Dermis microvascular lymphatic vessel endothelial cell (primary cell): ENCODE results near the gene S100A8. TPM values are rescaled to one million over a fixed set of nuclear protein-coding genes. Genes with fewer than 3 reads are reported as not detected.
A peak's percentile ranks its signal among the peaks of the same experiment; 100 is the strongest.

ENCODE experiments used
- DNase-seq, 2 donors: peaks; one replicate each; pipeline versions ENCODE4 v3.0.0 to v3.0.0-alpha.2; 2010; ENCODE audit warnings: low read depth in 2 of 2
- total RNA-seq: library from RNA; depleted of rRNA; stranded (reverse); fragments of >200 nt; gene quantifications from 2 replicates; pipeline ENCODE4 v1.2.1, GENCODE V29; 2014

S100A8 gene
- total RNA-seq, 1 donor from 2014 or later, result not detected

DNA sequence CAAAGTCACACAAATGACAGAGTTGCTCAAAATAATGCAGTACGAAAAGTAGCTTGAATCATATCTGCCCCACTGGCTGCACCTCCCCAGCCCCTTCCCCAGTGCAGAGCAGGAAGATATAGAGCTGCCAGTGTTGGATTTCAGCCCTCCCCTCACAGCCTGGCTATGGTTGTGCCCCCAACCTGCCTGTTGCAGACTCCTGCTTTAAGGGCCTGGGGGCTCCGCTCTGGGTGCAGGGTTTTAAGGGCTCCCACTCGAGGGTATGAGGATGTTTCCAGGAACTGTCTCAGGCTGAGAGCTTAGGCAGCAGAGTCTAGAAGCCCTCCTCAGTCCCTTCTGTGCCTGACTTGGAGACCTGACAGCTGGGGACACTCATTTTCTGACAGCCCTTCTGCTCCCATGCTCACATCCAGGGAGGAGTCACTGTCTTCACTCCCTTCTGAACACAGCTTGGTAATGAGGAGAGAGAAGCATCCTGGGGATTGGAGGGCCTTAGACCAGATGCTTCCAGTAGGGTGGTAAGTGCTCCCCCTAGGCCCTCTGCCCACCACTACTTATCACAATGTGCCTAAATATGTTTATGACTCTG lies 28.6 kb downstream of the S100A8 start:
- no peak for DNase-seq

DNA sequence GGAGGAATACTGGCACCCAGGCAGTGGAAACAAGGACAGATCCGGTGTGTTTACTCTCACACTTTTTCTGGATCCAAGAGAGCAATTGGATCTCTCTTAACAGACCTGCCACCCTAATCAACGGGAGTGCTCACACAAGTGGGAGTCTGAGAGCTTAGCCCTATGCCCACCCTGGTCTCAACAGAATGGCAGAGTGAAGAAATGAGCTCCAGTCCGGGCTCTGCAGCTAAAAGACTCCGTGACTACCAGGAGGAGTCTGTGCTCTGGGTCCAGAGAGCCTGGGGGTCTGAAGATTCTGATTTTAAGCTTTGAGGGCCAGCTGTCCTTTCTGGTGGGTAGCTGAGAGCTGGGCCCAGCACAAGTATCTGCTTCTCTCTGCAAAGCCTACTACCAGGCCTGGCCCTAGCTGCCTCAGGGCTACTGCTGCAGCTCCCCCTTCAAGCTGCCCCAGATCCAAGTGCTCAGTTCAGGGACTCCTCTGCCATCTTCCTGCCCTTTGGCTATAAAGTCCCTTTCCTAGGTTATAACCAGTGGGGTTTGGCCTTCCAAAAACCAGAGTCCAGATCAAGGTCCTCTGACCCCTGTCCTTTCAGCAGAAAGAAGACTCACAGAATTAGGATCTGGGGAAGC lies 29.3 kb downstream of the S100A8 start:
- no peak for DNase-seq

DNA sequence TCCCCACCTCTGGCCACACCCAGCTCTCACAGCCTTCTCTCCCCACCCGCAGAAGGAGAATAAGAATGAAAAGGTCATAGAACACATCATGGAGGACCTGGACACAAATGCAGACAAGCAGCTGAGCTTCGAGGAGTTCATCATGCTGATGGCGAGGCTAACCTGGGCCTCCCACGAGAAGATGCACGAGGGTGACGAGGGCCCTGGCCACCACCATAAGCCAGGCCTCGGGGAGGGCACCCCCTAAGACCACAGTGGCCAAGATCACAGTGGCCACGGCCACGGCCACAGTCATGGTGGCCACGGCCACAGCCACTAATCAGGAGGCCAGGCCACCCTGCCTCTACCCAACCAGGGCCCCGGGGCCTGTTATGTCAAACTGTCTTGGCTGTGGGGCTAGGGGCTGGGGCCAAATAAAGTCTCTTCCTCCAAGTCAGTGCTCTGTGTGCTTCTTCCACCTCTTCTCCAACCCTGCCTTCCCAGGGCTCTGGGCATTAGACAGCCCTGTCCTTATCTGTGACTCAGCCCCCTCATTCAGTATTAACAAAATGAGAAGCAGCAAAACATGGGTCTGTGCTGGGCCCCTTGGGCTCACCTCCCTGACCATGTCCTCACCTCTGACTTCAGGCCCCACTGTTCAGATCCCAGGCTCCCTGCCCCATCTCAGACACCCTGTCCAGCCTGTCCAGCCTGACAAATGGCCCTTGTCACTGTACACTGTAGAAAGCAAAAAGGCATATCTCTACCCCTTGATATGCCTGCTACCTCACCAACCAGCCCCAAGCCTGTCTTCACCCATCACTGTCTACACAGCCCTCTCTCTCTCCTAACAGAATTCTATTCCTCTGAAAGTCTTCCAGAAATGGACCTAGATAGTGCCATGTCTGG lies 30.0 kb downstream of the S100A8 start:
- DNase-seq, result no peak

DNA sequence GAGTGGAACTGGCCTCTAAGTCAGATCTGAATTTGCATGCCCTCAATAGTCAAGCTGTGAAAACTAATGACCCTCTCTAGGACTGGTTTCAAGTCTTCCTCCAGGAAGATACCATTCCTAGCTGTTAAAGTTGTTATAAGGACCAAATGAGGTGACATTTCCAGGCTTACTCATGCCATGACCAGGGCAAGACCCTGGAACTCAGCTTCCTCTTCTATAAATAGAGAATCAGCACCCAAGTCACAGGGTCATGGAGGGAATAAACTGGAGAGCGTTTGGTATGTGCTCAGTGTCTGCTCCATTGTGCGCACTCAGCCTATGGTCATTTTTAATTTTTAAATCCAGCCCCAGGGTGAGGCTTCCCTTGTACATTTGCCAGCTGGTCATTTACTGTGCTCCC lies 30.7 kb downstream of the S100A8 start:
- DNase-seq, result no peak

DNA sequence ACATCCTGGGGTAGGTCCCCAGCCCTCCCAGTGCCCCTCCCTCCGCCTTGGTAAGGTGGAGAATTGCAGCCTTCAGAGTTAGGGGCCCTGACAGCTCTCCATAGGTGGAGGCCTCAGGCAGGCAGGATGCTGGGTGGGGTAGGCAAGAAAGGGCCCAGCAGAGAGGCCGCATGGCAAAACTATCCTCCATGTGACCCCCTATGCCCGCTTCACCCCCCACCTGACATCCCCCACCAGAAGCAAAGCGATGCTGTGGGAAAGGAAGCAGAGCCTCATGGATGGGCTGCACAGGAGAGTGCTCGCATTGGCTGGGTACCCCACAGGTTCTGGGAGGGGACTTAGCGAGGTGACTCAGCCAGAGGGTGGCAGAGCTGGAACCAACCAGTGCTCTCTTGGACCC lies 31.6 kb downstream of the S100A8 start:
- no peak for DNase-seq

DNA sequence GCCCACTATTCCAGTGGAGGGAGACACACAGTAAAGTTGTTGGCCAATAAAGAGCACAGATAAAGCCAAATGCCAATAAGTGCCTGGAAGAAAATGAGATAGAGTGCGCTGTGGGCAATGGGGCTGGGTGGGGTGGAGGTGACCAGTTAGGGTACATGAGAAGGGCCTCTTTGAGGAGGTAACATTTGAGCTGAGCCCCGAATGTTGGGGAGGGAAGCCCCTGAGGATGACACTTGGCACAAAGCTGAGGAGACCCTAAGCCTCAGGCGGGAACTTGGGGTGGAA lies 32.2 kb downstream of the S100A8 start:
- DNase-seq, result no peak

DNA sequence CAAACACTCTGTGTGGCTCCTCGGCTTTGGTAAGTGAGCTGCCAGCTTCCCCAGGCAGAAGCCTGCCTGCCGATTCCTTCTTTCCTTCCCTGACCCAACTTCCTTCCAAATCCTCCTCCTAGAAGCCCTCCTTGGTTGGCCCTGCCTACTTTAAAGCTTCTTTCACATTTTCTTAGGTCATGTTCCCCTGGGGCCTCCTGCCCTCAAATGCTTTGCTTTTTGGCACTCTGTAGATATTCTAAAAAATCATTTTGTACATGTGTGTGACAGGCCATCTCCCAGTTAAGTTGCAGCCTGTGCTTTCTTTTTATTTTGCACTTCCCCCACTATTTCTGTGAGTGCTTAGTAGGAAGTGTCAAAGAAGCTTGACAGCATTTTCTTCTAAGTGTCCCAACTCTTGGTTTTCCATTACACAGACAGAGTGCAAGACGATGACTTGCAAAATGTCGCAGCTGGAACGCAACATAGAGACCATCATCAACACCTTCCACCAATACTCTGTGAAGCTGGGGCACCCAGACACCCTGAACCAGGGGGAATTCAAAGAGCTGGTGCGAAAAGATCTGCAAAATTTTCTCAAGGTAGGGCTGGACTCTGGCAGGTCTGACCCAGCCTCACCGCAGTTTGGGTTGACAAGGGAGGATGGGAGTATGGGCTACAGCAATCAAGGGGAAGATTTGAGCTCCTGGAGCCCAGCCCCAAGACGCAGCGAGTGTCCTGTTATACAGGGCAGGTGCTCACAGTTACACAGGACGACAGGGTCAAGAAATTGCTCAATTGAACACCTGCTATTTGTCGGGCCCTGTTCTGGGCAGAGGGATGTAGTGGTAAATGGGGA lies 32.8 kb downstream of the S100A8 start, which contains the start of gene S100A9:
TSS of gene S100A9 (plus strand) at position 2 of the 838 bp plus-strand sequence. CDS start at position 432, 430 bp downstream.
- DNase-seq, result no peak

DNA sequence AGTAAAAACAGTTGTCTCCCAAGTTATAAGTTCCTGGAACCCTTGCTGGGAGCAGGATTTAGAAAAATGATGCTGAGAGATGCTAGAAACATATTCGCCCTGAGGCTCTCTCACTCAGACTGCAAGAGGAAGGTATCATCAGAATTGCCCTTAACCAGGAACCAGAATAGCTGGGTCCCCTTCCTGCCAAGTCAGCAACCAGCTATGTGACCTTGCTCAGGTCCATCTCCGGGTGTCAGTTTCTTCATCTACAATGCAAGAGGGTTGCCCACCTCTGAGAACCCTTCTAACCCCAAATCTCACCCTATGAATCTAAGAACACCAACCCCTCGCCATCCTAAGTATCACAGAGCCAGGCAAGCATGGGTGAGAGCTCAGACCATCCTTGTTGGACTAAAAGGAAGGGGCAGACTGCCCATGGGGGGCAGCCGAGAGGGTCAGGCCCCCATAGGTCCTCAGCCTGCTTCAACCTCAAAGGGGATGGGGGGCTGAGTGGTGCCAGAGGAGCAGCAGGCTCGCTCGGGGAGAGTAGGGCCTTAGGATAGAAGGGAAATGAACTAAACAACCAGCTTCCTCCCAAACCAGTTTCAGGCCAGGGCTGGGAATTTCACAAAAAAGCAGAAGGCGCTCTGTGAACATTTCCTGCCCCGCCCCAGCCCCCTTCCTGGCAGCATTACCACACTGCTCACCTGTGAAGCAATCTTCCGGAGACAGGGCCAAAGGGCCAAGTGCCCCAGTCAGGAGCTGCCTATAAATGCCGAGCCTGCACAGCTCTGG lies 33.6 kb downstream of the S100A8 start:
- DNase-seq, result no peak

DNA sequence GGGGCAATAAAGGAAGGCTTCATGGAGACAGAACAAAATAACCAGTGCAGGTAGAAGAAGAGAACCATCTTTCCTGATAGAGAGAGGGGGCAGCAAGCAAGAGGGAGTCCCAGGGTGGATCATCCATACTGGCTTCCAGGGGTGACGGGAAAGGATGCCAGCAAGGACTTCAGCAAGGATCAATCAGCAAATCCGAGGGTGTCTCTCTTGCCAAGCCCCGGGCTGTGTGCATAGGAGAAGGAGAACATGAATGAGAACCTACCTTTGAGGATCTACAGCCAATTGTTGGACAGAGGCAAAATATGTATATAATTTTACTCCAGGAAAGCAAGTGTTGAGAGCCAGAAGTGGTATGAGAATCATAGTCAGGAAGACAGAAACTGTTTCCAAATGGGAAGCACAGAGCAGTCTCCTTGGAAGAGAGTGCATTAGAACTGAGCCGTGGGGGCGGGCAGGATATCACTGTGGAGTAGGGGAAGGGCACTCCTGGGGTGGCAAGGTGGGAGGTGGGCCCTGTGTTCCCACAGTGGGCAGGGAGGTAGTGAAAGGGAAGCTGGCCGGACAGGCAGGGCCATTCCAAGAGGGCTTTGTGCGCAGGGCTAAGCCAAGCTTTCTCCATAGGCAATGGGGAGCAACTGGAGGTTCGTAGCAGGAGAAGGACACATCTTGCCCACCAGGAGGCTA lies 34.3 kb downstream of the S100A8 start:
- DNase-seq, result no peak

DNA sequence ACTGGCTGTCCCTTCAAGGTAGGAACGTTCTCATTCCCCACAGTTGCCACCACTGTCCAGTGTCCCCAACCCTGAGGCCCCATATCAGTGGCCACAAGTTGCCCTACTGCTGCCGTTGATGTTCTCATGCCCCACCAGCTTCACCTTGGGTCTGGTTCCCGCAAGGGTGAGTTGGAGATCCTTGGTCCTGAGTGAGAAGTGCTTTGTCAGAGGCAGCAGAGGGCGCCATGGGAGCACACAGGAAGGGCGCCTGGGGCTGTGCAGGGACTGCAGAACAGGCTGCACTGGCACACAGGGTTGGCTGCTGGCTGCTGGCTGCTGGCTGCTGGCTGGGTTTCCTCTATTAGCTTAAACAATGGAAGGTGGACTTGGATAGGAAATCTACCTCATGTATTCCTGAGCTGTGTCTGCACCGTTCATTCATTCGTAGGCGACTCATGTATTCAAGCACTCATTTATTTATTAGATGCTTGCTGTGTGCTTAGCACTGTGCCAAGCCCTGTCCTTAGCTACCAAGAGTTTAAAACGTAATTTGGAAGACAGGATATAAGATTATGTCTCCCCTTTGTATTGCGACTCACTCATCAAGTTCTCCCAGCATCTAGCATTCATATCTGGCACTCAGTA lies 35.3 kb downstream of the S100A8 start:
- peak; percentile 40 to 51 for DNase-seq

DNA sequence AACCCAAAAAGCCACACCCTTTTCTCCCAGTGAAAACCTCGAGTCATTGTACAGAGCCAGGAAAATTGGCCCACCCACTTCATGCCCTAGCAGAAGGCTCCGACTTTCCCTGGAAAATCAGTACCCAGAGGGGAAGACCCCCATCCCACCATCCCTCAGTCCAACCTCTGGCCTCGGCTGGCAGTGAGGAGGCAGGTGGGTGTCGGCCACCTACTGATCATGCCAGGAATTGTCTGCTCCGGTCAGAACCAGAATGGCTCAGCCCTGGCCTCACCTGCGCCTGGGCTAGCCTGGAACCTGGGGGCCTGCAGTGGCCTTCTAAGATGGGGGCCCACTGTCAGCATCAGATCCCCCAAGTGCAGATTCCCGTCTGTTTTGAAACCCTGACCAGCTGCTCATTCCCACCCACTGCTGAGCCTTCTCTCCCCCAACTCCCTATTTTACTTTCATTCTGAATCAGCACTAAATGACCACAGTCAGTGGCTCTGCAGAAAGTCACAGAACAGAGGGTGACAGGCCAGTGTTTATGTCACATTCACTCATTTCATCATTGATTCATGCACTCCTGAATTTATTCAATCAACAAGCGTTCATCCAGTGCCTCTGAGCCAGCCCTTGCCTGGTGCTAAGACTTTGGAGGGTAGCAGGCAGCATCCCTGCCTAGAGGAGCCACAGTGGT lies 36.2 kb downstream of the S100A8 start:
- DNase-seq, result no peak

DNA sequence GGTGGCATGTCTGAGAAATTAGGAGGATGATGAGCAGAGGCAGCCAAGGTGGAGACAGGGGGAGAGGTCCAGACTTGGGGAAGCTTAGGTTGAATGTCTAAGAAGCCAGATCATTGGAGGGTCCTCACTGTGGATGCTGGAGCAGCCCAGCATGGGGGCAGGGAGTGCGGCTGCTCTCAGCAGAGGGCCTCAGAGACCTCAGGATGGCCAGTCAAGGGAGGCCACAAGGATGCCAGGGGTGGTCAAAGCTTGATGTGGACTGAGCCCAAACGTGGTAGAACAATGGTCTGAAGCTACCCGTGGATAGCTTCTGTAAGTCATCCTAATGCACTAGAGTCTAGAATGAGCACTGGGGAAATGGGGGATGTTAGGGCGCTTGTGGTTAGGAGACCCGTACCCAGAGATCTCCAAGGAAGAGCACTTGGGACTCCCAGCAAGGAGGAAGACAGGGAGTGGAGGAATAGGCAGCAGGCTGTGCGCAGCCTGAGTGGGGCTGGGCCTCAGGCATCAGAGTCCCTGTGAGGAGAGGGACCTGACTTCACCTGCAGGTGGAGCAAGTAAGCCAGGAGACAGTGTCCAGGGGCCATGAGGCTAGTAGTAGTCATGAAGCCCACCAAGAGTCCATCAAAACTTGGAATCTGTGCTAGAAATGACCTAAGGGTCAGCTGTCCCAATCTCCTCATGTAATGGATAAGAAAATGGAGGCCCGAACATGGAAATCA lies 37.5 kb downstream of the S100A8 start:
- DNase-seq, result peak in 1 of 2 donors; percentile 3

DNA sequence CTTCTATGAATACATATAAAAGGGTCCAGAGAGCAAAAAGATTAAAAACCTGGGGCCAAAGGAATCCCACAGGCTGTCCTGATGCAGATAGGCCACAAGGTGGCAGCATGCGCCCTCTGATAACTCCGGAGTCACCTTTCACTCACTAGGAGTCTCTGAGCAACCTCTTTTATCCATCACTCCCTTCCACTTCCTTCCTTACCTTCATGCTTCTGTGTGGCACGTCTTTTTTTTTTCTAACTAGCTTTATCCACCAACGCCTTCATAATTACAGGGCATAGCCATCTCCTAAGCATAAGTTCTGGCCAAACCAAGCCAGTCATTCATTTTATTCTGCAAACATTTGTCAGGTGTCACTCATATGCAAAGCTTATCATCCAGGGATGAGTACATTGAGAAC lies 38.4 kb downstream of the S100A8 start:
- peak; percentile 40 to 72 for DNase-seq

DNA sequence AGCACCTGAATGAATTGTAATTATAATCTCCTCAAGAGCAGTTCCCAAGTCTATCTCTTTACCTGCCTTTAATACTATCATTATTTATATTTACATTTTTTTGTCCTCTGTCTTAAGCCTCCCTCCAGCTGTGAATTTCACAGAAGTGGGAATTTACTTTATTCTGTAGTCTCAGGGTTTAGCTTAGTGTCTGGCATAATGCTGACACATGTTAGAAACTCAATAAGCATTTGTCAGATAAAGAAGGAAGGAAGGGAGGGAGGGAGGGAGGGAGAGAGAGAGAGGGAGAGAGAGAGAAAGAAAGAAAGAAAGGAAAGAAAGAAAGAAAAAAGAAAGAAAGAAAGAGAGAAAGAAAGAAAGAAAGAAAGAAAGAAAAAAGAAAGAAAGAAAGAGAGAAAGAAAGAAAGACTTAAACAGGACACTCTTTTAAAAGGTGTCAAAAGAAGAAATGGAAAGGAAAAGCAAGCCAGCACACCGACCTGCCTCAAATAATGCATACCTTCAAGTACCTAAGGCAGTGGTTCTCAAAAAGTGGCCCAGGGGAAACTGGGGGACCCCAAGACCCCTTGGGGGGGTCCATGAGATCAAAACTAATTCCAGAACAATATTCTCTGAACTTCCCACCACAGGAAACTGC lies 40.4 kb downstream of the S100A8 start:
- no peak for DNase-seq

DNA sequence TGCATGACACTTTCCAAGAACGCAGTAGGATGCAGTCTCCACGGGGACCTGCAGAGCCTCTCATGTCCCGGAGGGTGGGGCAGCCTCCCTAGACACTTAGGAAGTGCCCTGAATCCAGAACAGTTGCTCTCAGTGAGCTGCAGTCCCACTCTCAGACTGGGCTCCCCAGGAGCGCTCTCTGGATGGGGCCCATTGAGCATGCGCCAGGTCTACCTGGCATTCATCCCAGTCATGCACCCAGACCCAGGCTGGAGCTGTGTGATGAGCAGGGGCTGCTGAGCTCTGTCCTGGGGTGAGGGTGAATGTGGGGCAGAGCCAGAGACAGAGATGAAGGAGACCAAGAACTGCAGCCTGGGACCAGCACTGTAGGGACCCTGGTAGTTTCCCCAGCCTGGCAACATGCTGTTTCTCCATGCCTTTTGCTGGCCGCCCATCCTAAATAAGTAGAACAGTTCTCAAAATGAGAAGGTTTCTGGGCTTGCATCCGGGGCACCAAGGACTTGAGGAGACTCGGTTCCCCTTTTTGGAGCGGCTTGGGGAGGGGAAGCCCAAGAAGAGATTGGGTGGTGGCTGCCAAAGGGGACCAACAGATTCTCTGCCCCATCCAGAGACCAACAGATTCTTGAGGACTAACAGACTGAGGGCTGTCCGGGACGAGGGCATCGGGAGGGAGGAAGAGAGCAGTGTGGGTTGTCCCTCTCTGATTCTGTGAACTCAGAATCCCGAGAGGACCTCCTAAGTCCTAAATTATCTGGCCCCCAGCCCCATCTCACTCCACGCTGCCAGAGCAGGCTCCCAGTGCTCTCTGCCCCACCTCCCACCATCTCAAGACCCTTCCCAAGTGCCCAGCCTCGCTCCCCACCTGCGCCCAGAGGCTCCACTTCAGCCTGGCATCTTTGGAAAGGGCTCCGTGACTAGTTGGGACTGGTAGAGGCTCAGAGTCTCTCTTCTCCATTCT lies 41.2 kb downstream of the S100A8 start:
- DNase-seq, result no peak

DNA sequence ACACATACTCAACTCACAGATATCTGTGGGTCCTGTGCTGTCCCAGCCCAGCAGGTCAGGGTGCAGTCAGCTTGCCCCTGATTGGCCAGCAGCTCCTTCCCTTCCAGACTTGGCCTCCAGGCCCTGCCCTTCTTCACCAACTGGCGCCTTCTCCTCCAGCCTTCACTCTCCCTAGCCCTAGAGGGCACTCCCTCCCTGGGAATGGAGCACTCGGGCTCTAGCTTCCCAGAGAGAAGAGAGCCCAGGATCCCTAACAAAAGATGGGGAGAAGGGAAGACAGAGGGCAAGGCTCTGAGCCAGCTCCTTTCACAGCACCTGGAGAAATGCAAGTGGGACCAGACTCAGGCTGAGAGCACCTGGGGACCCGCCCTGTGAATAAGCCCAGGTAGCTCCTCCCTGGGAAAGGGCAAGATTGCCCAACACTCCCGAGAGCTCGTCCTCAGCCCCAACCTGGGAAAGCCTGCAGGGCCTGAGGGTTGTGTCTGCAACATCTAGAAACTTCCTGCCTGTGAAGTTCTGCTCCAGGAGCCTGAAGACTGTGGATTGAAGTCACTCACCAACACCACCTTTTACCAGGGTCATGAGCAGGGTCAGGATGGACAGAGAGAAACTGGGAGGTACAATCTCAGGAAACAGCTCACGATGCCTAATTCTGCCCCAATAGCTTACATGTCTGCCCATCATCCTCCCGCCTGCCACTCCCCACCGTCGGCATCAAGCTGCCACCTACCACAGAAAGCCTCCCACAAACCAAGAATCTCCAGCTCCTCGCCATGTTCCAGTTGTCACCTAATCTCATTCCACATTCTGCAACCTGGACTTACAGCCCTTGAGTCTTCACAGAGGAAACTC lies 42.1 kb downstream of the S100A8 start, which contains the start of gene PGLYRP4:
TSS of gene PGLYRP4 (minus strand) at position 331 of the 852 bp plus-strand sequence. CDS start 909 bp downstream, outside the sequence.
- DNase-seq, result no peak
